Measurements from ENCODE around the gene CDK12. TPM values are rescaled to one million over a fixed set of nuclear protein-coding genes. Genes with fewer than 3 reads are reported as not detected.

CDK12 gene
- total and polyA plus RNA-seq, 4 donors, result 7.5 to 30.3 (median 15.0) TPM

- H3K9ac ChIP-seq (ENCODE audit: low read depth in 1 of 2, low read length in 2 of 2), result no peak overlapping the region
- H3K4me1 ChIP-seq (ENCODE audit: control insufficient read depth in 4 of 4, insufficient read depth in 4 of 4, low read length in 3 of 4), result no peaks in the 10 kb centered on the region
- TF ChIP-seq TAF1 (conservative IDR thresholded peaks at IDR 0.05) (no peak), YY1 (IDR thresholded peaks at IDR 0.05) (no peak)
- H3K27ac ChIP-seq (ENCODE audit: low read depth in 1 of 2, low read length in 2 of 2), result no peak overlapping the region
- H3K27me3 ChIP-seq (ENCODE audit: control insufficient read depth in 4 of 4, insufficient read depth in 4 of 4, low read length in 3 of 4), result no peaks in the 10 kb centered on the region
- DNase-seq (ENCODE audit: low spot score), result no peak
- H3K9me3 ChIP-seq (ENCODE audit: control insufficient read depth in 4 of 4, low read length in 3 of 4), result no peaks in the 10 kb centered on the region
- WGBS, result 95% methylated on average over 1 of the region's 1 CpG
- H3K36me3 ChIP-seq (ENCODE audit: control insufficient read depth in 4 of 4, insufficient read depth in 3 of 4, low read depth in 1 of 4, low read length in 3 of 4), result peaks cover 0 to 69% (median 24%) of the 10 kb centered on the region in 4 donors
- no peak overlapping the region for H3K4me3 ChIP-seq (ENCODE audit: low read depth in 1 of 3, low read length in 3 of 3)
Measured at GRCh38 chr17:39551879-39552278, 90.6 kb downstream of the CDK12 start.

- Histone ChIP-seq H3K4me3 (ENCODE audit: low read depth in 1 of 3, low read length in 3 of 3) (no peak overlapping the region), H3K4me1 (ENCODE audit: control insufficient read depth in 4 of 4, insufficient read depth in 4 of 4, low read length in 3 of 4) (no peaks in the 10 kb centered on the region), H3K9ac (ENCODE audit: low read depth in 1 of 2, low read length in 2 of 2) (no peak overlapping the region), H3K9me3 (ENCODE audit: control insufficient read depth in 4 of 4, low read length in 3 of 4) (no peaks in the 10 kb centered on the region), H3K27ac (ENCODE audit: low read depth in 1 of 2, low read length in 2 of 2) (no peak overlapping the region), H3K27me3 (ENCODE audit: control insufficient read depth in 4 of 4, insufficient read depth in 4 of 4, low read length in 3 of 4) (no peaks in the 10 kb centered on the region), H3K36me3 (ENCODE audit: control insufficient read depth in 4 of 4, insufficient read depth in 3 of 4, low read depth in 1 of 4, low read length in 3 of 4) (peaks cover 3 to 75% (median 31%) of the 10 kb centered on the region in 4 donors)
- TF ChIP-seq GABPA (IDR thresholded peaks at IDR 0.05 in 1 of 2, conservative IDR thresholded peaks at IDR 0.05 in 1 of 2) (no peak), SP1 (IDR thresholded peaks at IDR 0.05) (no peak), TAF1 (conservative IDR thresholded peaks at IDR 0.05) (no peak), ATF3 (IDR thresholded peaks at IDR 0.05) (no peak), HNF4G (IDR thresholded peaks at IDR 0.05) (no peak), MAX (IDR thresholded peaks at IDR 0.05) (no peak), FOXA2 (IDR thresholded peaks at IDR 0.05) (no peak), YY1 (IDR thresholded peaks at IDR 0.05) (no peak), HNF4A (conservative IDR thresholded peaks at IDR 0.05) (no peak)
- DNase-seq (ENCODE audit: low spot score), result no peak
- WGBS, result 48% methylated on average over 2 of the region's 2 CpGs
Measured at GRCh38 chr17:39553341-39553945, 92.2 kb downstream of the CDK12 start.

- no peak overlapping the region for H3K27ac ChIP-seq (ENCODE audit: low read depth in 1 of 2, low read length in 2 of 2)
- H3K9ac ChIP-seq (ENCODE audit: low read depth in 1 of 2, low read length in 2 of 2), result no peak overlapping the region
- DNase-seq (ENCODE audit: low spot score), result no peak
- H3K9me3 ChIP-seq (ENCODE audit: control insufficient read depth in 4 of 4, low read length in 3 of 4), result no peaks in the 10 kb centered on the region
- WGBS, result 86% methylated on average over 2 of the region's 2 CpGs
- H3K4me1 ChIP-seq (ENCODE audit: control insufficient read depth in 4 of 4, insufficient read depth in 4 of 4, low read length in 3 of 4), result no peaks in the 10 kb centered on the region
- no peak overlapping the region for H3K4me3 ChIP-seq (ENCODE audit: low read depth in 1 of 3, low read length in 3 of 3)
- TF ChIP-seq HNF4A (conservative IDR thresholded peaks at IDR 0.05), result no peak
- no peaks in the 10 kb centered on the region for H3K27me3 ChIP-seq (ENCODE audit: control insufficient read depth in 4 of 4, insufficient read depth in 4 of 4, low read length in 3 of 4)
- peaks cover 3 to 68% (median 36%) of the 10 kb centered on the region in 4 donors for H3K36me3 ChIP-seq (ENCODE audit: control insufficient read depth in 4 of 4, insufficient read depth in 3 of 4, low read depth in 1 of 4, low read length in 3 of 4)
Measured at GRCh38 chr17:39555368-39555767, 94.1 kb downstream of the CDK12 start.

GRCh38 chr17:39556423-39556822, 95.1 kb downstream of the CDK12 start:
- peaks cover 7 to 68% (median 33%) of the 10 kb centered on the region in 4 donors for H3K36me3 ChIP-seq (ENCODE audit: control insufficient read depth in 4 of 4, insufficient read depth in 3 of 4, low read depth in 1 of 4, low read length in 3 of 4)
- no peak for TF ChIP-seq JUND (IDR thresholded peaks at IDR 0.05)
- TF ChIP-seq GABPA (IDR thresholded peaks at IDR 0.05 in 1 of 2, conservative IDR thresholded peaks at IDR 0.05 in 1 of 2), result no peak
- no peak for TF ChIP-seq CTCF (IDR thresholded peaks at IDR 0.05; ENCODE audit: low read depth, low read length, missing input control)
- TF ChIP-seq ATF3 (IDR thresholded peaks at IDR 0.05), result no peak
- no peak for TF ChIP-seq YY1 (IDR thresholded peaks at IDR 0.05)
- no peak for TF ChIP-seq NR2F2 (IDR thresholded peaks at IDR 0.05)
- no peak for TF ChIP-seq FOXA2 (IDR thresholded peaks at IDR 0.05)
- no peak for TF ChIP-seq RAD21 (IDR thresholded peaks at IDR 0.05)
- TF ChIP-seq HNF4G (IDR thresholded peaks at IDR 0.05), result no peak
- TF ChIP-seq HNF4A (conservative IDR thresholded peaks at IDR 0.05), result no peak
- TF ChIP-seq FOXA1 (IDR thresholded peaks at IDR 0.05), result no peak
- no peak for TF ChIP-seq REST (IDR thresholded peaks at IDR 0.05)
- DNase-seq (ENCODE audit: low spot score), result no peak

More at GRCh38 chr17:39556423-39556822, 95.1 kb downstream of the CDK12 start:
- no peaks in the 10 kb centered on the region for H3K4me1 ChIP-seq (ENCODE audit: control insufficient read depth in 4 of 4, insufficient read depth in 4 of 4, low read length in 3 of 4)
- H3K27ac ChIP-seq (ENCODE audit: low read depth in 1 of 2, low read length in 2 of 2), result no peak overlapping the region
- no peaks in the 10 kb centered on the region for H3K27me3 ChIP-seq (ENCODE audit: control insufficient read depth in 4 of 4, insufficient read depth in 4 of 4, low read length in 3 of 4)
- WGBS, result 93% methylated on average over 1 of the region's 1 CpG
- H3K9ac ChIP-seq (ENCODE audit: low read depth in 1 of 2, low read length in 2 of 2), result no peak overlapping the region
- no peaks in the 10 kb centered on the region for H3K9me3 ChIP-seq (ENCODE audit: control insufficient read depth in 4 of 4, low read length in 3 of 4)
- H3K4me3 ChIP-seq (ENCODE audit: low read depth in 1 of 3, low read length in 3 of 3), result no peak overlapping the region

Measured in liver (tissue), 9 donors.